ENCODE results near the gene PRAME. TPM values are rescaled to one million over a fixed set of nuclear protein-coding genes. Genes with fewer than 3 reads are reported as not detected.

Gene PRAME
- total and polyA plus RNA-seq, 10 of the 15 experiments (the other 5 are each of a cell fraction or from before 2014, with no cell fraction given), result 0.40 to 2.5 (median 0.65) TPM

DNA sequence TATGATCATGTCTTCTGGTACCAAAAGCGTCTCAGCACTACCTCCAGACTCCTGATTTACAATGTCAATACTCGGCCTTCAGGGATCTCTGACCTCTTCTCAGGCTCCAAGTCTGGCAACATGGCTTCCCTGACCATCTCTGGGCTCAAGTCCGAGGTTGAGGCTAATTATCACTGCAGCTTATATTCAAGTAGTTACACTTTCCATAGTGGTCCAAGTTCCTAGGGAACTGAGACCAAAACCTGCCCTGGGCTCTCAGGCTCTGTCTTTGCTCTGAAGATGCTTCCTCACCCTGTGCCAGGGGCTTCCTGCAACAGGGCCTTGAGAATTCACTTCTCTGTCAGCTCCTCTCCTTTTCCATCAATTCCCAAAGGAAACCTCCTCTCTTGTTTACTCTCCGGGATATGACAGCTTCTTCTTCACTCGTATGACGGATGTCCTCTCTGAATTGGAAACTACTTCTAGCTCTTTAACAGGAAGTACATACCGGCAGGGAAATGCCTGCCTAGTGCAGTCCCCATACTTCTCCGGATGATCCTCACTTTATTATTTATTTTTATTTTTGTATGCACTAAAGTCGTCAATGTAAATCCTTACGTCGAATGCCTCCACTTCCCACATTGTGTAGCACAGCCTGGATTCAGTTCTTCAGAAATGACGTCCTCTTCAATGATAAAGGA, 29.6 kb upstream of the PRAME start (continued):
- TF ChIP-seq, protein P1, sequence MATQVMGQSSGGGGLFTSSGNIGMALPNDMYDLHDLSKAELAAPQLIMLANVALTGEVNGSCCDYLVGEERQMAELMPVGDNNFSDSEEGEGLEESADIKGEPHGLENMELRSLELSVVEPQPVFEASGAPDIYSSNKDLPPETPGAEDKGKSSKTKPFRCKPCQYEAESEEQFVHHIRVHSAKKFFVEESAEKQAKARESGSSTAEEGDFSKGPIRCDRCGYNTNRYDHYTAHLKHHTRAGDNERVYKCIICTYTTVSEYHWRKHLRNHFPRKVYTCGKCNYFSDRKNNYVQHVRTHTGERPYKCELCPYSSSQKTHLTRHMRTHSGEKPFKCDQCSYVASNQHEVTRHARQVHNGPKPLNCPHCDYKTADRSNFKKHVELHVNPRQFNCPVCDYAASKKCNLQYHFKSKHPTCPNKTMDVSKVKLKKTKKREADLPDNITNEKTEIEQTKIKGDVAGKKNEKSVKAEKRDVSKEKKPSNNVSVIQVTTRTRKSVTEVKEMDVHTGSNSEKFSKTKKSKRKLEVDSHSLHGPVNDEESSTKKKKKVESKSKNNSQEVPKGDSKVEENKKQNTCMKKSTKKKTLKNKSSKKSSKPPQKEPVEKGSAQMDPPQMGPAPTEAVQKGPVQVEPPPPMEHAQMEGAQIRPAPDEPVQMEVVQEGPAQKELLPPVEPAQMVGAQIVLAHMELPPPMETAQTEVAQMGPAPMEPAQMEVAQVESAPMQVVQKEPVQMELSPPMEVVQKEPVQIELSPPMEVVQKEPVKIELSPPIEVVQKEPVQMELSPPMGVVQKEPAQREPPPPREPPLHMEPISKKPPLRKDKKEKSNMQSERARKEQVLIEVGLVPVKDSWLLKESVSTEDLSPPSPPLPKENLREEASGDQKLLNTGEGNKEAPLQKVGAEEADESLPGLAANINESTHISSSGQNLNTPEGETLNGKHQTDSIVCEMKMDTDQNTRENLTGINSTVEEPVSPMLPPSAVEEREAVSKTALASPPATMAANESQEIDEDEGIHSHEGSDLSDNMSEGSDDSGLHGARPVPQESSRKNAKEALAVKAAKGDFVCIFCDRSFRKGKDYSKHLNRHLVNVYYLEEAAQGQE (IDR thresholded peaks at IDR 0.05; ENCODE audit: low read depth, low read length), result no peak
- TF ChIP-seq, protein P2, sequence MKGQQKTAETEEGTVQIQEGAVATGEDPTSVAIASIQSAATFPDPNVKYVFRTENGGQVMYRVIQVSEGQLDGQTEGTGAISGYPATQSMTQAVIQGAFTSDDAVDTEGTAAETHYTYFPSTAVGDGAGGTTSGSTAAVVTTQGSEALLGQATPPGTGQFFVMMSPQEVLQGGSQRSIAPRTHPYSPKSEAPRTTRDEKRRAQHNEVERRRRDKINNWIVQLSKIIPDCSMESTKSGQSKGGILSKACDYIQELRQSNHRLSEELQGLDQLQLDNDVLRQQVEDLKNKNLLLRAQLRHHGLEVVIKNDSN (IDR thresholded peaks at IDR 0.05; ENCODE audit: borderline replicate concordance, extremely low read length, insufficient read depth, low read depth, low read length), result no peak
- TF ChIP-seq RAD21 (IDR thresholded peaks at IDR 0.05; ENCODE audit: insufficient read depth, low read depth, low read length), result no peak
- TF ChIP-seq TARDBP (IDR thresholded peaks at IDR 0.05; ENCODE audit: borderline replicate concordance), result no peak

DNA sequence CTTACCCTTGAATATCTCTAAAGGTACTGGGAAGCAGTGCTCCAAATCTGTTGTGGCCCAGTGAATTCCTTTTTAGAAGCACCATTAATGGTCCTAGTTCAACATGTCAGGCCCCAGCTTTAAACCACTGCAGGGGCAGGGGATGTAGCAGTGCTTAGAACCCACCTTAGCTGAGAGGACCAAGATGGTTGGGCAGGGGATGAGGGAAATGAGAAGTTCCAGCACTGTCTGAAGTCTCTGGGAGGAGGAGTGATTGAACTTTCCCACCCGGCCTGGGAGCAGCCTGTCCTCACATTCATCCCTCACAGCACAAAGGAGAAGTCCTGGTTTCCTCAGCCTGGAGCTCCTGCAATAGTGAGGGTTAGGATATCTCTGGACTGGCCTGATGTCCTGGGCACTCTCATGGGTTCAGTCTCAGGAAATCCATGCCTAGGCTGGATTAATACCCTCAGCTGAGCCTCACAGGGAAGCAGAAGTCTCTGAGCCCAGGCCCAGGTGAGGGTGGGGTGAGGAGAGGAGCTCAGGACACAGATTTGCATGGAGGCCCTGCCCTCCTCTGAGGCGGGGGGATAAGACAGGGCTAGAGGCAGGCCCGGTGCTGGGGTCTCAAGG, 28.6 kb upstream of the PRAME start:
- Histone ChIP-seq H3K79me2 (ENCODE audit: control insufficient read depth, insufficient read depth, low read length) (no peaks in the 10 kb centered on the region), H3K9me3 (replicated peaks; ENCODE audit: control insufficient read depth, insufficient read depth, low read length) (no peaks in the 10 kb centered on the region), H3K27ac (ENCODE audit: control insufficient read depth, insufficient read depth) (no peak overlapping the region), H2AFZ (ENCODE audit: control insufficient read depth, low read depth, low read length) (no peak overlapping the region), H3K36me3 (ENCODE audit: control insufficient read depth in 2 of 2, insufficient read depth in 2 of 2, low read length in 1 of 2) (no peaks in the 10 kb centered on the region), H3K4me3 (no peak overlapping the region), H3K4me2 (ENCODE audit: control insufficient read depth, insufficient read depth) (no peak overlapping the region), H4K20me1 (ENCODE audit: control insufficient read depth, insufficient read depth) (no peaks in the 10 kb centered on the region), H3K27me3 (replicated peaks in 1 of 2; ENCODE audit: control insufficient read depth in 2 of 2, insufficient read depth in 2 of 2, low read length in 1 of 2) (no peaks in the 10 kb centered on the region), H3K4me1 (ENCODE audit: control insufficient read depth, insufficient read depth, low read length) (no peaks in the 10 kb centered on the region), H3K9ac (ENCODE audit: control insufficient read depth, insufficient read depth, low read length) (no peak overlapping the region)
- CTCF ChIA-PET, result interaction anchor here (0.6 to 4.8 kb wide), 30 partner anchors 10 to 543 kb away, joined by 3 to 31 read pairs (median 4); partner anchors contain the start of gene PRAME
- WGBS (ENCODE audit: insufficient coverage, insufficient replicate concordance, low lambda C conversion rate, missing lambda C conversion rate), result 37% methylated on average over 3 of the region's 3 CpGs
- POLR2A ChIA-PET, result no interaction called here
- in situ Hi-C loops (cut with MboI), result no loop called here
- no TSS peak for BruUV-seq (replicated peaks)
- FAIRE-seq (no peak), DNase-seq (ENCODE audit: low read depth, low spot score) (no peak), ATAC-seq (no peak)
- RAD21 ChIA-PET (ENCODE audit: unreplicated experiment), result interaction anchor here (0.9 to 3.7 kb wide), 9 partner anchors 11 to 165 kb away, joined by 3 to 12 read pairs (median 4); no protein-coding TSS in a partner anchor
- intact Hi-C loops (cut with micrococcal nuclease; ENCODE audit: unreplicated experiment), result loop anchor here (5.0 kb wide), 1 partner anchor 125 kb away; no protein-coding TSS in a partner anchor
- SMC1A ChIA-PET (ENCODE audit: uncharacterized antibody, unreplicated experiment), result interaction anchor here (0.6 to 3.9 kb wide), 17 partner anchors 10 to 351 kb away, joined by 3 to 23 read pairs (median 4); no protein-coding TSS in a partner anchor
- TF ChIP-seq, protein P3, sequence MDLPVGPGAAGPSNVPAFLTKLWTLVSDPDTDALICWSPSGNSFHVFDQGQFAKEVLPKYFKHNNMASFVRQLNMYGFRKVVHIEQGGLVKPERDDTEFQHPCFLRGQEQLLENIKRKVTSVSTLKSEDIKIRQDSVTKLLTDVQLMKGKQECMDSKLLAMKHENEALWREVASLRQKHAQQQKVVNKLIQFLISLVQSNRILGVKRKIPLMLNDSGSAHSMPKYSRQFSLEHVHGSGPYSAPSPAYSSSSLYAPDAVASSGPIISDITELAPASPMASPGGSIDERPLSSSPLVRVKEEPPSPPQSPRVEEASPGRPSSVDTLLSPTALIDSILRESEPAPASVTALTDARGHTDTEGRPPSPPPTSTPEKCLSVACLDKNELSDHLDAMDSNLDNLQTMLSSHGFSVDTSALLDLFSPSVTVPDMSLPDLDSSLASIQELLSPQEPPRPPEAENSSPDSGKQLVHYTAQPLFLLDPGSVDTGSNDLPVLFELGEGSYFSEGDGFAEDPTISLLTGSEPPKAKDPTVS (IDR thresholded peaks at IDR 0.05; ENCODE audit: low read depth, low read length), result no peak
- TF ChIP-seq, protein P2 (IDR thresholded peaks at IDR 0.05; ENCODE audit: borderline replicate concordance, extremely low read length, insufficient read depth, low read depth, low read length), result no peak
- TF ChIP-seq, protein P4, sequence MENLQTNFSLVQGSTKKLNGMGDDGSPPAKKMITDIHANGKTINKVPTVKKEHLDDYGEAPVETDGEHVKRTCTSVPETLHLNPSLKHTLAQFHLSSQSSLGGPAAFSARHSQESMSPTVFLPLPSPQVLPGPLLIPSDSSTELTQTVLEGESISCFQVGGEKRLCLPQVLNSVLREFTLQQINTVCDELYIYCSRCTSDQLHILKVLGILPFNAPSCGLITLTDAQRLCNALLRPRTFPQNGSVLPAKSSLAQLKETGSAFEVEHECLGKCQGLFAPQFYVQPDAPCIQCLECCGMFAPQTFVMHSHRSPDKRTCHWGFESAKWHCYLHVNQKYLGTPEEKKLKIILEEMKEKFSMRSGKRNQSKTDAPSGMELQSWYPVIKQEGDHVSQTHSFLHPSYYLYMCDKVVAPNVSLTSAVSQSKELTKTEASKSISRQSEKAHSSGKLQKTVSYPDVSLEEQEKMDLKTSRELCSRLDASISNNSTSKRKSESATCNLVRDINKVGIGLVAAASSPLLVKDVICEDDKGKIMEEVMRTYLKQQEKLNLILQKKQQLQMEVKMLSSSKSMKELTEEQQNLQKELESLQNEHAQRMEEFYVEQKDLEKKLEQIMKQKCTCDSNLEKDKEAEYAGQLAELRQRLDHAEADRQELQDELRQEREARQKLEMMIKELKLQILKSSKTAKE (IDR thresholded peaks at IDR 0.05; ENCODE audit: low read depth, poor library complexity, severe bottlenecking), result no peak
- no peak for TF ChIP-seq EP300 (IDR thresholded peaks at IDR 0.05; ENCODE audit: borderline replicate concordance in 1 of 2, control insufficient read depth in 1 of 2, low read depth in 2 of 2, low read length in 2 of 2)
- TF ChIP-seq MEF2A (IDR thresholded peaks at IDR 0.05; ENCODE audit: insufficient read depth, low read depth, low read length), result no peak
- no peak for TF ChIP-seq RAD21 (IDR thresholded peaks at IDR 0.05; ENCODE audit: insufficient read depth, low read depth, low read length)

Measured in GM12878 (cell line).